ENCODE results near the gene PAX9.

- TF ChIP-seq CTCF (IDR thresholded peaks at IDR 0.05) (no peak), EP300 (IDR thresholded peaks at IDR 0.05) (no peak), POLR2A (IDR thresholded peaks at IDR 0.05) (no peak)
Measured at GRCh38 chr14:36676236-36676635, 14.6 kb downstream of the PAX9 start.
